ENCODE data around the gene MMP14.

Gene MMP14

GRCh38 chr14:22841311-22841710, 4.9 kb downstream of the MMP14 start:
- no peak for DNase-seq
- no peaks in the 10 kb centered on the region for H3K36me3 ChIP-seq (replicated peaks; ENCODE audit: insufficient read depth, low read length)
- peaks cover 6% of the 10 kb centered on the region; the same call in 1 of the 2 replicates for H3K27me3 ChIP-seq (replicated peaks; ENCODE audit: insufficient read depth, low read length)
- H3F3A ChIP-seq (ENCODE audit: insufficient read depth, low read length): no peaks in the 10 kb centered on the region
- H3K9me2 ChIP-seq (replicated peaks; ENCODE audit: insufficient read depth, low read length): no peaks in the 10 kb centered on the region
- H3K4me3 ChIP-seq (ENCODE audit: low read length): no peak overlapping the region
- no peaks in the 10 kb centered on the region for H4K20me1 ChIP-seq (ENCODE audit: insufficient read depth, low read length)
- no peaks in the 10 kb centered on the region for H3K4me1 ChIP-seq (ENCODE audit: low read length)
- H3K9me3 ChIP-seq (replicated peaks; ENCODE audit: insufficient read depth, low read length): no peaks in the 10 kb centered on the region
- no peak overlapping the region for H3K9ac ChIP-seq (ENCODE audit: low read length)
- H3K27ac ChIP-seq (ENCODE audit: low read length): no peak overlapping the region
- H3K79me2 ChIP-seq (ENCODE audit: low read length): no peaks in the 10 kb centered on the region
- no peak overlapping the region for H3K4me2 ChIP-seq (ENCODE audit: low read depth, low read length)
- no peak for TF ChIP-seq EZH2 (optimal IDR thresholded peaks at IDR 0.05; ENCODE audit: low read depth, low read length)
- no peak for TF ChIP-seq EZH2phosphoT487 (IDR thresholded peaks at IDR 0.05; ENCODE audit: low read length)
- H2AFZ ChIP-seq (ENCODE audit: low read length): no peak overlapping the region

- DNase-seq: no peak
- Histone ChIP-seq H3K36me3 (replicated peaks; ENCODE audit: insufficient read depth, low read length) (no peaks in the 10 kb centered on the region), H3K4me2 (ENCODE audit: low read depth, low read length) (no peak overlapping the region), H3K9me2 (replicated peaks; ENCODE audit: insufficient read depth, low read length) (no peaks in the 10 kb centered on the region), H3K4me1 (ENCODE audit: low read length) (no peaks in the 10 kb centered on the region), H3K9ac (ENCODE audit: low read length) (no peak overlapping the region), H3K4me3 (ENCODE audit: low read length) (no peak overlapping the region), H3K27ac (ENCODE audit: low read length) (no peak overlapping the region), H3K27me3 (replicated peaks; ENCODE audit: insufficient read depth, low read length) (peaks cover 6% of the 10 kb centered on the region; the same call in 1 of the 2 replicates), H3K9me3 (replicated peaks; ENCODE audit: insufficient read depth, low read length) (no peaks in the 10 kb centered on the region), H3F3A (ENCODE audit: insufficient read depth, low read length) (no peaks in the 10 kb centered on the region), H3K79me2 (ENCODE audit: low read length) (no peaks in the 10 kb centered on the region), H4K20me1 (ENCODE audit: insufficient read depth, low read length) (no peaks in the 10 kb centered on the region), H2AFZ (ENCODE audit: low read length) (no peak overlapping the region)
- TF ChIP-seq CTCF (IDR thresholded peaks at IDR 0.05; ENCODE audit: low read length) (no peak), EZH2phosphoT487 (IDR thresholded peaks at IDR 0.05; ENCODE audit: low read length) (no peak), EZH2 (optimal IDR thresholded peaks at IDR 0.05; ENCODE audit: low read depth, low read length) (no peak)
Measured at GRCh38 chr14:22841769-22842168, 5.4 kb downstream of the MMP14 start.

- Histone ChIP-seq H3K27me3 (replicated peaks; ENCODE audit: insufficient read depth, low read length) (0 out of 2 replicates have a peak, but pooled peaks cover 2% of the 10 kb centered on the region), H3K79me2 (ENCODE audit: low read length) (no peaks in the 10 kb centered on the region), H2AFZ (ENCODE audit: low read length) (no peak overlapping the region), H3K27ac (ENCODE audit: low read length) (no peak overlapping the region), H3K36me3 (replicated peaks; ENCODE audit: insufficient read depth, low read length) (no peaks in the 10 kb centered on the region), H3K4me3 (ENCODE audit: low read length) (no peak overlapping the region), H3K9ac (ENCODE audit: low read length) (no peak overlapping the region), H3K9me3 (replicated peaks; ENCODE audit: insufficient read depth, low read length) (no peaks in the 10 kb centered on the region), H4K20me1 (ENCODE audit: insufficient read depth, low read length) (no peaks in the 10 kb centered on the region), H3F3A (ENCODE audit: insufficient read depth, low read length) (no peaks in the 10 kb centered on the region), H3K9me2 (replicated peaks; ENCODE audit: insufficient read depth, low read length) (no peaks in the 10 kb centered on the region), H3K4me1 (ENCODE audit: low read length) (no peaks in the 10 kb centered on the region), H3K4me2 (ENCODE audit: low read depth, low read length) (no peak overlapping the region)
- TF ChIP-seq EZH2phosphoT487 (IDR thresholded peaks at IDR 0.05; ENCODE audit: low read length) (no peak), EZH2 (optimal IDR thresholded peaks at IDR 0.05; ENCODE audit: low read depth, low read length) (no peak), CTCF (IDR thresholded peaks at IDR 0.05; ENCODE audit: low read length) (no peak)
- DNase-seq: no peak
Measured at GRCh38 chr14:22842211-22843122, 6.1 kb downstream of the MMP14 start.

Measured in MM.1S (cell line).